ENCODE data around the gene PSME1.

DNA sequence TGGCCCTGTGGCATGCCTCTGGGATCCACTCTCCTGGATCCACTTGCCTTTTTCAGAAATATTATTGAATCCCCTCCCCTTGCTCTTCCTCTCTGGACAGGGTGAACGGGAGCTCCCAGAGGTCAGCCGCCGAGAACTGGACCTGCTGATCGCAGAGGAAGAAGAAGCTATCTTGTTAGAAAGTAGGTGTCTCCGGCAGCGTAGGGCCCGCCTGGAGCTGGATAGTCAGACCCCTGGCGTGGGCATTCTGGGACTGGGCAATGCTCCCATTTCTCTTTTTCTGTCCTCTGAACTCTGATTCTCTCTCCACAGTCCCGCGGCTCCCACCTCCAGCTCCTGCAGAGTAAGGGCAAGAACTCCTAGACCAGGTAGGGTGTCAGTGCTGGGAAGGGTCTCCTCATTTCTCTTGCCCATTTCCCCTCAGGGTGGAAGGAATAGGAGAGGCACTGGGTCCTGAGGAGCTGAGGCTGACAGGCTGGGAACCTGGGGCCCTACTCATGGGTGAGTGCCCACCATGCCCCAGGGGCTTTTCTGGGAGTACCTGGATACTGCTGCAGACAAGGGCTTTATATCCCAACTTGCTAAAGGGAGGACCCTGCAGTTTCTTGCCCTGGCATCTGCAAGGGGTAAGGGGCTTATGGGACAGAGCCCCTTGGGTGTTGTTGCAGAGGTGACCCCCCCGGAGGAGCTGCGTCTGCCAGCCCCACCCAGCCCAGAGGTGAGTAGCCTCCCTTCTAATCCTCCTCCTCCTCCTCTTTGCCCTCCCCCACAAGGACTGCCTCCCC is 41.2 kb downstream of the PSME1 start:
- TF ChIP-seq TP53 (CRISPR knock-in tag; IDR thresholded peaks at IDR 0.05) (no peak), FOSL2 (IDR thresholded peaks at IDR 0.05) (no peak), FOSL2 (CRISPR knock-in tag; IDR thresholded peaks at IDR 0.05) (no peak), MYC (IDR thresholded peaks at IDR 0.05; ENCODE audit: borderline replicate concordance, low read length) (no peak), RAD21 (conservative IDR thresholded peaks at IDR 0.05 in 1 of 2, IDR thresholded peaks at IDR 0.05 in 1 of 2) (no peak), CEBPB (IDR thresholded peaks at IDR 0.05) (no peak), ZFP36 (IDR thresholded peaks at IDR 0.05; ENCODE audit: borderline replicate concordance, partially characterized antibody) (no peak), POLR2A (IDR thresholded peaks at IDR 0.05; ENCODE audit: low read length) (no peak), SMC3 (IDR thresholded peaks at IDR 0.05) (no peak), JUN (IDR thresholded peaks at IDR 0.05) (no peak; a peak in 1 of 5 replicates), HOXA7 (CRISPR knock-in tag; IDR thresholded peaks at IDR 0.05) (no peak), ZNF302 (CRISPR knock-in tag; IDR thresholded peaks at IDR 0.05) (no peak)
- TF ChIP-seq, protein P1, sequence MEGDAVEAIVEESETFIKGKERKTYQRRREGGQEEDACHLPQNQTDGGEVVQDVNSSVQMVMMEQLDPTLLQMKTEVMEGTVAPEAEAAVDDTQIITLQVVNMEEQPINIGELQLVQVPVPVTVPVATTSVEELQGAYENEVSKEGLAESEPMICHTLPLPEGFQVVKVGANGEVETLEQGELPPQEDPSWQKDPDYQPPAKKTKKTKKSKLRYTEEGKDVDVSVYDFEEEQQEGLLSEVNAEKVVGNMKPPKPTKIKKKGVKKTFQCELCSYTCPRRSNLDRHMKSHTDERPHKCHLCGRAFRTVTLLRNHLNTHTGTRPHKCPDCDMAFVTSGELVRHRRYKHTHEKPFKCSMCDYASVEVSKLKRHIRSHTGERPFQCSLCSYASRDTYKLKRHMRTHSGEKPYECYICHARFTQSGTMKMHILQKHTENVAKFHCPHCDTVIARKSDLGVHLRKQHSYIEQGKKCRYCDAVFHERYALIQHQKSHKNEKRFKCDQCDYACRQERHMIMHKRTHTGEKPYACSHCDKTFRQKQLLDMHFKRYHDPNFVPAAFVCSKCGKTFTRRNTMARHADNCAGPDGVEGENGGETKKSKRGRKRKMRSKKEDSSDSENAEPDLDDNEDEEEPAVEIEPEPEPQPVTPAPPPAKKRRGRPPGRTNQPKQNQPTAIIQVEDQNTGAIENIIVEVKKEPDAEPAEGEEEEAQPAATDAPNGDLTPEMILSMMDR (IDR thresholded peaks at IDR 0.05): no peak
- TF ChIP-seq, protein P2, sequence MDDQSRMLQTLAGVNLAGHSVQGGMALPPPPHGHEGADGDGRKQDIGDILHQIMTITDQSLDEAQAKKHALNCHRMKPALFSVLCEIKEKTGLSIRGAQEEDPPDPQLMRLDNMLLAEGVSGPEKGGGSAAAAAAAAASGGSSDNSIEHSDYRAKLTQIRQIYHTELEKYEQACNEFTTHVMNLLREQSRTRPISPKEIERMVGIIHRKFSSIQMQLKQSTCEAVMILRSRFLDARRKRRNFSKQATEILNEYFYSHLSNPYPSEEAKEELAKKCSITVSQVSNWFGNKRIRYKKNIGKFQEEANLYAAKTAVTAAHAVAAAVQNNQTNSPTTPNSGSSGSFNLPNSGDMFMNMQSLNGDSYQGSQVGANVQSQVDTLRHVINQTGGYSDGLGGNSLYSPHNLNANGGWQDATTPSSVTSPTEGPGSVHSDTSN (IDR thresholded peaks at IDR 0.05): no peak

All from A549 (cell line).